Measurements from ENCODE around the gene ECHDC3. TPM values are rescaled to one million over a fixed set of nuclear protein-coding genes. Genes with fewer than 3 reads are reported as not detected.

ECHDC3 gene
- total and polyA plus RNA-seq, 2 of the 8 experiments (the other 6 are each of a cell fraction or from before 2014, with no cell fraction given): 15.6 to 19.9 TPM

GRCh38 chr10:11724938-11725776 lies 17.0 kb upstream of the ECHDC3 start:
- ChIA-PET CTCF (ENCODE audit: partially characterized antibody) (interaction anchor here (0.6 to 2.8 kb wide), 20 partner anchors 11 to 494 kb away, joined by 3 to 11 read pairs (median 4); no protein-coding TSS in a partner anchor), POLR2A (ENCODE audit: partially characterized antibody) (no interaction called here)
- no peak overlapping the region for H3K56ac ChIP-seq (replicated peaks; ENCODE audit: insufficient read length, low read depth, low read length)
- TF ChIP-seq RAD21 (IDR thresholded peaks at IDR 0.05 in 1 of 2, conservative IDR thresholded peaks at IDR 0.05 in 1 of 2; ENCODE audit: low read depth in 2 of 2, low read length in 2 of 2) (peak; percentile 83), GTF2F1 (IDR thresholded peaks at IDR 0.05; ENCODE audit: borderline replicate concordance, low read depth, low read length) (no peak)
- TF ChIP-seq, protein P1, sequence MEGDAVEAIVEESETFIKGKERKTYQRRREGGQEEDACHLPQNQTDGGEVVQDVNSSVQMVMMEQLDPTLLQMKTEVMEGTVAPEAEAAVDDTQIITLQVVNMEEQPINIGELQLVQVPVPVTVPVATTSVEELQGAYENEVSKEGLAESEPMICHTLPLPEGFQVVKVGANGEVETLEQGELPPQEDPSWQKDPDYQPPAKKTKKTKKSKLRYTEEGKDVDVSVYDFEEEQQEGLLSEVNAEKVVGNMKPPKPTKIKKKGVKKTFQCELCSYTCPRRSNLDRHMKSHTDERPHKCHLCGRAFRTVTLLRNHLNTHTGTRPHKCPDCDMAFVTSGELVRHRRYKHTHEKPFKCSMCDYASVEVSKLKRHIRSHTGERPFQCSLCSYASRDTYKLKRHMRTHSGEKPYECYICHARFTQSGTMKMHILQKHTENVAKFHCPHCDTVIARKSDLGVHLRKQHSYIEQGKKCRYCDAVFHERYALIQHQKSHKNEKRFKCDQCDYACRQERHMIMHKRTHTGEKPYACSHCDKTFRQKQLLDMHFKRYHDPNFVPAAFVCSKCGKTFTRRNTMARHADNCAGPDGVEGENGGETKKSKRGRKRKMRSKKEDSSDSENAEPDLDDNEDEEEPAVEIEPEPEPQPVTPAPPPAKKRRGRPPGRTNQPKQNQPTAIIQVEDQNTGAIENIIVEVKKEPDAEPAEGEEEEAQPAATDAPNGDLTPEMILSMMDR (IDR thresholded peaks at IDR 0.05; ENCODE audit: control extremely low read depth in 1 of 3, insufficient read depth in 1 of 3, low read depth in 1 of 3, low read length in 3 of 3): peak in 2 of 3 experiments; percentile 59 to 60; a peak in 3 of 4 replicates
- no peak overlapping the region for H4K5ac ChIP-seq (ENCODE audit: insufficient read length, low read depth, low read length)
- no peak overlapping the region for H3K27ac ChIP-seq (ENCODE audit: low read depth, low read length)
- no peak overlapping the region for H4K8ac ChIP-seq (ENCODE audit: extremely low read depth, insufficient read depth, low read length)
- H2BK20ac ChIP-seq (ENCODE audit: low read length): no peak overlapping the region
- H3K4me1 ChIP-seq (replicated peaks in 1 of 4; ENCODE audit: control insufficient read depth in 3 of 4, insufficient read depth in 4 of 4, low read length in 3 of 4): no peaks in the 10 kb centered on the region
- H2BK5ac ChIP-seq (ENCODE audit: low read depth, low read length): no peak overlapping the region
- H3K4me3 ChIP-seq (ENCODE audit: extremely low read depth in 1 of 4, insufficient read depth in 2 of 4, low read depth in 3 of 4, low read length in 4 of 4): no peak overlapping the region
- no peaks in the 10 kb centered on the region for H3K23me2 ChIP-seq (ENCODE audit: low read depth, low read length)
- no peak overlapping the region for H3K4me2 ChIP-seq (ENCODE audit: insufficient read depth in 1 of 2, low read depth in 2 of 2, low read length in 2 of 2)
- FAIRE-seq (peak; percentile 52), DNase-seq (ENCODE audit: low read depth in 1 of 2, low spot score in 2 of 2) (no peak)
- no peaks in the 10 kb centered on the region for H3K27me3 ChIP-seq (replicated peaks in 1 of 4; ENCODE audit: control insufficient read depth in 3 of 4, extremely low read depth in 1 of 4, insufficient read depth in 3 of 4, low read length in 3 of 4)
- no peak overlapping the region for H3K9ac ChIP-seq (replicated peaks in 1 of 4; ENCODE audit: extremely low read depth in 1 of 4, low read depth in 3 of 4, low read length in 3 of 4)
- H3K18ac ChIP-seq (ENCODE audit: extremely low read depth, low read length): no peak overlapping the region
- H3K14ac ChIP-seq (ENCODE audit: insufficient read length): no peak overlapping the region
- no peak overlapping the region for H3K4ac ChIP-seq (replicated peaks; ENCODE audit: insufficient read length, low read depth, low read length)
- no peaks in the 10 kb centered on the region for H3K79me1 ChIP-seq (ENCODE audit: low read depth, low read length)
- H2BK120ac ChIP-seq (replicated peaks; ENCODE audit: low read depth, low read length): no peak overlapping the region
- no peaks in the 10 kb centered on the region for H4K20me1 ChIP-seq (replicated peaks in 1 of 2; ENCODE audit: control insufficient read depth in 1 of 2, insufficient read depth in 2 of 2, low read length in 2 of 2)
- 79% methylated on average over 20 of the region's 20 CpGs; no CpG with 5 or more reads in 1 of the 2 experiments for WGBS, 2 experiments (ENCODE audit: extremely low coverage in 1 of 2, insufficient coverage in 1 of 2, insufficient read length in 1 of 2, insufficient replicate concordance in 2 of 2, low coverage in 1 of 2, low lambda C conversion rate in 2 of 2, missing lambda C conversion rate in 1 of 2)
- H4K91ac ChIP-seq (replicated peaks; ENCODE audit: insufficient read length, low read length): no peak overlapping the region
- no peaks in the 10 kb centered on the region for H3K36me3 ChIP-seq (ENCODE audit: control insufficient read depth in 2 of 4, insufficient read depth in 4 of 4, low read length in 3 of 4)
- H2BK15ac ChIP-seq (ENCODE audit: low read length): no peak overlapping the region
- no peaks in the 10 kb centered on the region for H3K79me2 ChIP-seq (ENCODE audit: control insufficient read depth in 1 of 2, insufficient read depth in 2 of 2, low read length in 2 of 2)
- H3K23ac ChIP-seq (ENCODE audit: insufficient read length): no peak overlapping the region
- H2AFZ ChIP-seq (ENCODE audit: low read length): no peak overlapping the region; the same call in 1 of the 2 replicates
- H2BK12ac ChIP-seq (ENCODE audit: low read depth, low read length): no peak overlapping the region
- H3K9me3 ChIP-seq (ENCODE audit: insufficient read depth in 2 of 2, low read depth in 1 of 2, low read length in 1 of 2): peaks cover 0 to 3% of the 10 kb centered on the region in 2 experiments; a peak in 1 of 4 replicates
- H2AK5ac ChIP-seq (ENCODE audit: low read depth, low read length): no peak overlapping the region

Data from H1 (cell line).